VCaP (cell line): ENCODE data around the gene FGF16.
"Not testable (repeated sequence)": the region's sequence is repeated elsewhere in the genome, so short reads cannot be mapped to it uniquely, and the experiment has no call there.

ENCODE experiments used
- H3K27ac ChIP-seq: fragments of 450-650 bp; 2 replicates; pipeline ENCODE4 v1.5.1; 2017
- CTCF ChIP-seq: fragments of 450-650 bp; conservative IDR thresholded peaks from 2 replicates; pipeline ENCODE4 v1.5.1; 2017; ENCODE audit warnings: mild to moderate bottlenecking, moderate library complexity

Gene FGF16

GRCh38 chrX:77446908-77447652 lies at the start of gene FGF16:
TSS of gene FGF16 (plus strand) at chrX:77447389. CDS start at chrX:77447675, 286 bp downstream.
- no peak within 1 kb of the TSS for H3K27ac ChIP-seq
- no peak for TF ChIP-seq CTCF

GRCh38 chrX:77398330-77398954 lies 48.7 kb upstream of the FGF16 start:
- no peak overlapping the region for H3K27ac ChIP-seq
- TF ChIP-seq CTCF: no peak

- no peak overlapping the region for H3K27ac ChIP-seq
- TF ChIP-seq CTCF: no peak
Observed at GRCh38 chrX:77404419-77404818, 42.8 kb upstream of the FGF16 start.

- not testable (repeated sequence) for H3K27ac ChIP-seq
Observed at GRCh38 chrX:77407821-77408220, 39.4 kb upstream of the FGF16 start.

- H3K27ac ChIP-seq: no peak overlapping the region
- no peak for TF ChIP-seq CTCF
Observed at GRCh38 chrX:77412631-77413030, 34.6 kb upstream of the FGF16 start.

GRCh38 chrX:77415161-77415560 lies 32.0 kb upstream of the FGF16 start:
- no peak overlapping the region for H3K27ac ChIP-seq
- peak; percentile 37; the same call in 1 of the 2 replicates for TF ChIP-seq CTCF

- H3K27ac ChIP-seq: no peak overlapping the region
- TF ChIP-seq CTCF: no peak
Observed at GRCh38 chrX:77415882-77416281, 31.3 kb upstream of the FGF16 start.
